Activated T-helper 1 cell treated with anti-CD3 and anti-CD28 coated beads, Interleukin-12 subunit alpha, Interleukin-12 subunit beta, Interleukin-2, Interleukin-4 antibody, amounts not matched to agents 30 ng/mL and 10 ng/mL and 1 ng/mL, durations not matched to agents 14 hours and 24 hours and 36 hours (primary cell): ENCODE data around the gene TBX20. TPM values are rescaled to one million over a fixed set of nuclear protein-coding genes. Genes with fewer than 3 reads are reported as not detected.

Experiments
- DNase-seq: peaks from one replicate; pipeline ENCODE4 v3.0.0; 2021; ENCODE audit warnings: low spot score
- H3K27ac Mint-ChIP-seq: one replicate; pipeline ENCODE4 v1.8.0; 2021; ENCODE audit warnings: mild to moderate bottlenecking, mixed read lengths
- H3K27me3 Mint-ChIP-seq: one replicate; pipeline ENCODE4 v1.8.0; 2022; ENCODE audit warnings: mild to moderate bottlenecking, moderate library complexity, mixed read lengths; ENCODE audit not compliant: insufficient read depth
- H3K36me3 Mint-ChIP-seq: one replicate; pipeline ENCODE4 v1.8.0; 2021; ENCODE audit warnings: low read depth, mixed read lengths
- H3K4me1 Mint-ChIP-seq: one replicate; pipeline ENCODE4 v1.8.0; 2021; ENCODE audit warnings: low read depth, mixed read lengths
- H3K4me3 Mint-ChIP-seq: one replicate; pipeline ENCODE4 v1.8.0; 2021; ENCODE audit warnings: mild to moderate bottlenecking, moderate library complexity, mixed read lengths
- H3K9me3 Mint-ChIP-seq: one replicate; pipeline ENCODE4 v1.8.0; 2021; ENCODE audit warnings: mixed read lengths
- intact Hi-C: fragments of 100-400 bp; cut with micrococcal nuclease; formaldehyde crosslinking; loops from one replicate; pipeline ENCODE4 v1.15.1; 2024
- total RNA-seq: library from RNA; stranded (reverse); gene quantifications from 2 replicates; pipeline ENCODE4 v1.2.3, GENCODE V29; 2022

Gene TBX20, protein sequence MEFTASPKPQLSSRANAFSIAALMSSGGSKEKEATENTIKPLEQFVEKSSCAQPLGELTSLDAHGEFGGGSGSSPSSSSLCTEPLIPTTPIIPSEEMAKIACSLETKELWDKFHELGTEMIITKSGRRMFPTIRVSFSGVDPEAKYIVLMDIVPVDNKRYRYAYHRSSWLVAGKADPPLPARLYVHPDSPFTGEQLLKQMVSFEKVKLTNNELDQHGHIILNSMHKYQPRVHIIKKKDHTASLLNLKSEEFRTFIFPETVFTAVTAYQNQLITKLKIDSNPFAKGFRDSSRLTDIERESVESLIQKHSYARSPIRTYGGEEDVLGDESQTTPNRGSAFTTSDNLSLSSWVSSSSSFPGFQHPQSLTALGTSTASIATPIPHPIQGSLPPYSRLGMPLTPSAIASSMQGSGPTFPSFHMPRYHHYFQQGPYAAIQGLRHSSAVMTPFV
- total RNA-seq: 0.15 and 0.23 TPM in 2 replicates

DNA sequence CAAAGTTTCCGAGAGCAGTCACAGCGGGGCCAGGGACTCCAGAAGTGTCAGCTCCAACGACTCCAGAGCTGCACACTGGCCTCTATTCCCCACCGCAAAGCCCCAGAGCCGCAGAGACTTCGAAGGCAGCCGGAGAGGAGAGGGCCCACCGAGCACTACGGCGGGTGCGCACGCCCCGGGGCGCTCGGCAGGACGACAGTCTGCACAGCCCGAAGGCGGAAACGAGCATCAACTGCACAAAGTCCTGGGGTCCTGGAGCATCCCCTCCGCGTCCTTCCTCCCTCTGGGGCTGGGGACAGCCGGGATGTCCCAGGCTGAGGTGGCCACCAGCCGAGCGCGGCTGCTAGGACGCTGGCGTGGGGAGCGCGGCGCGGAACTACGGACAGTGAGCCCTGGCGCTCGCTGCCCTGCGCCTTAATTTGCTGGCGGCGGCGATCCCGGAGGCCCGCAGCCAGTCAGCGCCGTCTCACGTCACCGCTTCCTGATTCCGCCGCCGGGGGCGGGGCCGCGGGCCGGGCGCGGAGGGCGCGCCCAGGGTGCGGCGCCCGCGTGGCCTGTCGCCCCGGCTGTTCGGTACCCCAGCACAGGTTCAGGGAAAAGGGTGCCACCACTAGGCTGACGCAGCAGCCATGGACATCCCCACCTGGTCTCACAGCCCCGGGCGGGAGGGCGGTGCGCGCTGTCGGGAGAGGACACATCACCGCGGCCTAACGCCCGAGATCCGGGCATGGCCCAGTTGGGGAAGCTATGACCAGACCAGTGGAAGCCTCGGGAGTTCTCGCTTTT, at the start of gene TBX20:
TSS of gene TBX20 (minus strand) at position 391 of the 786 bp plus-strand sequence. CDS start 480 bp downstream, outside the sequence.
- intact Hi-C loops: no loop called here
- peaks cover 23% of the 10 kb centered on the region for H3K4me1 Mint-ChIP-seq
- peaks cover 79% of the 10 kb centered on the region for H3K27me3 Mint-ChIP-seq
- peak; percentile 20 for DNase-seq
- H3K27ac Mint-ChIP-seq: peak within 1 kb of the TSS; percentile 5
- peak within 1 kb of the TSS; percentile 72 for H3K4me3 Mint-ChIP-seq
- peaks cover 3% of the 10 kb centered on the region for H3K36me3 Mint-ChIP-seq
- H3K9me3 Mint-ChIP-seq: peaks cover 6% of the 10 kb centered on the region

DNA sequence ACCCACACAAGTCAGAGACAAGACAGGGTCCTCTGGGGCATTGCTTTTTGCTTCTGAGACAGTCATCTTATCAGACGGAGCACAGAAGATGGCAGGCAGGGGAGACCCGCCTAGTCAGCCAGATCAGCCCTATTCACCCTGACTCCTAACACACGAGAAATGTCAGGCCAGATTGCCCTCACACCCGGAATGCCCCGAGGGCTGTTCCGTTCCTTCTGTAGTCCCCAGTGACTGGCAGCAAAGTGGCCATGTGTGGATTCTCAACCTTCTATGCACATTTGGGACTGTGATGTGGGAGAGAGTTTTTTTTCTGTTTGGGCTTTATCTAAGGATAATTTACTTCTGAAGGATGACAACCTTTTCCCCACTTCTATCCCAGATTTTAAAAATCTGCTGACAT, 35.5 kb upstream of the TBX20 start:
- Mint-ChIP-seq H3K4me3 (no peak overlapping the region), H3K27me3 (no peaks in the 10 kb centered on the region), H3K36me3 (no peaks in the 10 kb centered on the region), H3K4me1 (no peaks in the 10 kb centered on the region), H3K27ac (no peak overlapping the region), H3K9me3 (no peaks in the 10 kb centered on the region)
- intact Hi-C loops: no loop called here
- DNase-seq: no peak

DNA sequence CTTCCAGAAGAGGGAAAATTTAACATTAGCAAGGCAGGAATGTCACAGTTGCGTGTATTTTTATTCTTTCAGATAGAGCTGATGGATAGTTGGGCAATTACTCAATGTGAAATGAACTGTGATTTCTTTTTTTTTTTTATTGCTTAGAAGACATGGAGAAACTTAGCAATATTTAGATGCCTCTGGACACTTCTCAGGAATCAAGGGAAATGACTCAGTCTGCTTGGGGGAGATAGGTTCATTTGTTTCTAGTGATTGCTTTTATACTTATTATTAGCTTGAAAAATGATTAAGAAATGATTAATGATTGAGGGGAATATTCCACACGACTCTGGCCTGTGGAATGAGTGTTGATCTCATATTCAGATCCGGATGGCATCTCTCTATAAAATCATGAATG, 33.1 kb upstream of the TBX20 start:
- peaks cover 5% of the 10 kb centered on the region for H3K27me3 Mint-ChIP-seq

DNA sequence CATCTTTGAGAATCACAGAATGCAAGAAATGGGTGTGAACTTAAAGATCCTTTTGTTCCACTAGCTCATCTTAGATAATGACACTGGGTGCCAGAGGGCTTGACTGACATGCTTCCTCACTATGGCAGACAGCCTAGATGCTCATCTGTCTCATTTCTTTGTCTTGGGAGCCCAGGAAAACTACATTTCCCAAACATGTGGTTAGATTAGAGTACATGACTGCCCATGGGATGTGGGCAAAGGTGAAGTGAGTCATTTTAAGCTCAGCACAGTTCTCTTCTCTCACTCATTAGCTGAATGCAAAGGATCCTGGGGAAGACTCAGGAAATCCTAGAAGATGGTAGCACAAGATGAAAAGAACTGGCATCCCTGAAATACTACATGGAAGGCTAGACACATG, 32.5 kb upstream of the TBX20 start:
- DNase-seq: no peak
- H3K4me1 Mint-ChIP-seq: no peaks in the 10 kb centered on the region
- H3K4me3 Mint-ChIP-seq: no peak overlapping the region
- H3K36me3 Mint-ChIP-seq: no peaks in the 10 kb centered on the region
- no peaks in the 10 kb centered on the region for H3K9me3 Mint-ChIP-seq
- no peak overlapping the region for H3K27ac Mint-ChIP-seq
- H3K27me3 Mint-ChIP-seq: peaks cover 5% of the 10 kb centered on the region
- intact Hi-C loops: no loop called here

More for the DNA sequence above, 33.1 kb upstream of the TBX20 start:
- no peaks in the 10 kb centered on the region for H3K9me3 Mint-ChIP-seq
- intact Hi-C loops: no loop called here
- no peak for DNase-seq
- no peak overlapping the region for H3K4me3 Mint-ChIP-seq
- H3K27ac Mint-ChIP-seq: no peak overlapping the region
- H3K36me3 Mint-ChIP-seq: no peaks in the 10 kb centered on the region
- H3K4me1 Mint-ChIP-seq: no peaks in the 10 kb centered on the region

DNA sequence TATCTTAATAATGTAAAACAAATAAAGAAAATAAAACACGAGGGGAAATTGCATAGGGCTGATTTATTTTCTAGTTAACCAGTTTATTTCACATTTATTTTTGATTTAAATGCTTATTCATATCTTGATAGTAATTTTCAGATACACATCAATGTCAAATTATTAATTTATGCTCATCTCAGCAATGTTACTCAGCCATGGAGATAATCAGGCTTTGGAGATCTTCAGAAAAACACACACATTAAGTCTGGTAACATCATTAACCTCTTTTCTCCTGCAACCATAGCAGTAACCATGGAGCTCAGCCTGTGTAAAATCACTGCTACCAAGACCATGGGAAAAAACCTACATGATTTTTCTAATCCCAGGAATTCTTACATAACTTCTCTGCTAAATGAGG, 31.9 kb upstream of the TBX20 start:
- Mint-ChIP-seq H3K4me3 (no peak overlapping the region), H3K4me1 (no peaks in the 10 kb centered on the region), H3K27ac (no peak overlapping the region), H3K36me3 (no peaks in the 10 kb centered on the region), H3K9me3 (no peaks in the 10 kb centered on the region), H3K27me3 (peaks cover 5% of the 10 kb centered on the region)
- intact Hi-C loops: no loop called here
- DNase-seq: no peak

DNA sequence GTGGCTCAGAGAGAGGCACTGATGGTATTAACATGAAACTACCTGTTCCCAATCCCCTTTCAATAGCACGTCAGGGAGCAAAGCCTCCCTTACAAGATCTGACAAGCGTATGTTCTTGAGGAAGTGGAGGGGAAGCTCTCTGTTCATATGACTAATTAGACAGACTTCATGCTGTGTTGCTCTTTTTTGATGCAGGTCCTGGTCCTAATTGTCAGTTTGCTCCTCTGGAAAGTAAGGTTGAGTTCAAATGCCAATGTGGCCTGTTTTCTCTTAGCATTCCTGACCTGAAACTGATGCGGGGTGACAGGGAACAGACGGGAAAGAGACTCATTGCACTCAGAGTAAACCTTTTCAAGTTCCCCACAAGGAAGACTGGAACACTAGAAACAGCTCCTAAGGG, 27.0 kb upstream of the TBX20 start:
- peaks cover 7% of the 10 kb centered on the region for H3K27me3 Mint-ChIP-seq
- no peaks in the 10 kb centered on the region for H3K36me3 Mint-ChIP-seq
- intact Hi-C loops: no loop called here
- no peaks in the 10 kb centered on the region for H3K9me3 Mint-ChIP-seq
- no peaks in the 10 kb centered on the region for H3K4me1 Mint-ChIP-seq
- no peak overlapping the region for H3K4me3 Mint-ChIP-seq
- no peak overlapping the region for H3K27ac Mint-ChIP-seq
- DNase-seq: no peak

DNA sequence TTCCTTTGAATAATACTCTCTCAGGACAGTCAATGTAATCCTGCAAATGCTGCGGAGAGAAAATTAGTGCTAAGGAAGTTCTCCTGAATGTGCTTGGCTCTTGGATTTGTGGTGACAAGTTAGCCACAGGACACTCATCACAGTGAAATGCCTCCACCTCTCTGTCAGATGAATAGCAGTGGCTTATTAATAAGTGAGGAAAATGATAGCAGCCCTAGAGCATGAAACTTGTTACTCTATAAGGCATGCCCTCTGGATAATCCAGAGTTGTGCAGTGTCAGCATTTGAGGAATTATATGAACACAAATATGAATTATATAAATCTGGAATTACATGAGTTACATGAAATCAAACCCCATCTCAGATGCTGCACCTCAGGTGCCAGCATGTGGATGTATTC, 23.5 kb upstream of the TBX20 start:
- H3K27ac Mint-ChIP-seq: no peak overlapping the region
- H3K4me3 Mint-ChIP-seq: no peak overlapping the region
- H3K9me3 Mint-ChIP-seq: no peaks in the 10 kb centered on the region
- intact Hi-C loops: no loop called here
- peaks cover 5% of the 10 kb centered on the region for H3K27me3 Mint-ChIP-seq
- DNase-seq: no peak
- no peaks in the 10 kb centered on the region for H3K4me1 Mint-ChIP-seq
- no peaks in the 10 kb centered on the region for H3K36me3 Mint-ChIP-seq

DNA sequence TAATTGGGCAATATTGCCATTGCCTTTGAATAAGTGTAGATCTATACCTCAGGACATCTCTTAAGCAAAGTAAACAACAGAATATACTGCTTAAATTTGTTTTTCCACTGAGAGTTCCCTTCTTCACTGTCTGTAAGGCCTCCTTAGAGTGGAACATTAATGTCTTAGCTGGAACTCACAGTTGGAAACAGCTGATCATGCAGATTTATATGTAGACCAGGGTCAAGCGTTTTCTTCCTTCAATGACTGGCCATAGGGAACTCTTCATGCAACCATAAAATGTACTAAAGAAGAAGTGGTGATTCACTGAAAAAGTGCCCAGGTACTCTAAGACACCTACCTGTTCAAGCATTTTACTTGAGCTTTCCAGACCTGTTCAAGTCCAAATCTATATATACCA, 18.3 kb upstream of the TBX20 start:
- Mint-ChIP-seq H3K9me3 (no peaks in the 10 kb centered on the region), H3K27ac (no peak overlapping the region), H3K27me3 (peaks cover 2% of the 10 kb centered on the region), H3K36me3 (no peaks in the 10 kb centered on the region), H3K4me1 (no peaks in the 10 kb centered on the region), H3K4me3 (no peak overlapping the region)
- intact Hi-C loops: no loop called here
- DNase-seq: no peak

DNA sequence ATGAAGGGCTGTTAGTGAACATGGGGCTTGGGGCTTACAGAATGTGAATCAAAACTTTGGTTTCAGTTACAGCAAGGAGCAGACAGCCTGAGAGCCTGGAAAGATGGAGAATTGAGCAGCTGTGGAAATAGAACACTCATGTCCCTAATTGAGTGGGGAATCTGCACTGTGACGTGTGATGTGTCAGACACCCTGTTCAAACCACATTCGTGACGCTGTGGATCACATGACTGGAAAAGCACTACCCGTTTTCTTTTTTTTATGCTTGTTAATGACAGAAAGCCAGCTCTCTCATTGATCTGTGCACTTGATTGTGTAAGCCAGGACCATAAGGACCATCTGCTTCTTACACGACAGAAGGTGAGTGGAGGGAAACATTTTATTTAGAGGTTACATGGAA, 15.1 kb upstream of the TBX20 start:
- Mint-ChIP-seq H3K36me3 (no peaks in the 10 kb centered on the region), H3K4me1 (no peaks in the 10 kb centered on the region), H3K27me3 (peaks cover 7% of the 10 kb centered on the region), H3K27ac (no peak overlapping the region), H3K9me3 (no peaks in the 10 kb centered on the region), H3K4me3 (no peak overlapping the region)
- no peak for DNase-seq
- intact Hi-C loops: no loop called here

DNA sequence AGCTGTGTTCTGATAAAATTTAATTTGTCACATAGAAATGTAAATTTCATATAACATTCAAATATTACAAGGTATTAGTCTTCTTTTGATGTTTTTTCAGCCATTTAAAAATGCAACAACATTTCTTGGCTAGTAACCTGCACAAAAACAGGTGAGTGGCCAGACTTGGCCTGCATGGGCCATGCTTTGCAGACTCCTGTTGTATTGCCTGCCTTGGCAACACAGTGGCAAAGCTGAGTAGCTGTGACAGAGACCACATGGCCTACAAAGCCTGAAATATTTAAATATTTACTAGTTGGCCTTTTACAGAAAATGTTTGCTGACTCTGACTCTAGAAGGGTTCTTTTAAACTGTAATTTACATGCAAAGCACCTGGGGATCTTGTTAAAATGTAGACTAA, 13.5 kb upstream of the TBX20 start:
- no peaks in the 10 kb centered on the region for H3K4me1 Mint-ChIP-seq
- no peak for DNase-seq
- peaks cover 20% of the 10 kb centered on the region for H3K27me3 Mint-ChIP-seq
- H3K9me3 Mint-ChIP-seq: no peaks in the 10 kb centered on the region
- H3K4me3 Mint-ChIP-seq: no peak overlapping the region
- intact Hi-C loops: no loop called here
- H3K27ac Mint-ChIP-seq: no peak overlapping the region
- no peaks in the 10 kb centered on the region for H3K36me3 Mint-ChIP-seq

DNA sequence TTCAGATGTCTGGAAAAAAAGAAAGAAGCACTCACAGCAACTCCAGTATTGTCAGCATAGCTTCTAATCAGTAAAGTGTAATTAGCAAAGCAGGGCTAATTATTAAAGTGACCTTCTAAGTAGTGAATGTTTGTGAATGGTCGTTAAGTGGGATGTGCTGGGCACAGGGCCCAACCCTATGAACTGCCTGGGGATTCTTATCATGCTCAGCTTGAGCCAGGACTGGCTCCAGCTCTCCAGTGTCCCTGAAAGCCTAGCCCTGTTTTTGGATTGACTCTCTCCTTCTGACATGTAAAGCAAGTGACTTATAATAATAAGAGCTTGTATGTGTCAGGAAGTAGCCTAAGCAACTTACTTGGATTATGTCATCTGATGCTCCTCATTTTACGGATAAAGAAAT, 9.5 kb upstream of the TBX20 start:
- H3K4me1 Mint-ChIP-seq: no peaks in the 10 kb centered on the region
- H3K27ac Mint-ChIP-seq: no peak overlapping the region
- H3K36me3 Mint-ChIP-seq: peaks cover 2% of the 10 kb centered on the region
- peaks cover 50% of the 10 kb centered on the region for H3K27me3 Mint-ChIP-seq
- intact Hi-C loops: no loop called here
- peaks cover 4% of the 10 kb centered on the region for H3K9me3 Mint-ChIP-seq
- no peak overlapping the region for H3K4me3 Mint-ChIP-seq
- DNase-seq: no peak

DNA sequence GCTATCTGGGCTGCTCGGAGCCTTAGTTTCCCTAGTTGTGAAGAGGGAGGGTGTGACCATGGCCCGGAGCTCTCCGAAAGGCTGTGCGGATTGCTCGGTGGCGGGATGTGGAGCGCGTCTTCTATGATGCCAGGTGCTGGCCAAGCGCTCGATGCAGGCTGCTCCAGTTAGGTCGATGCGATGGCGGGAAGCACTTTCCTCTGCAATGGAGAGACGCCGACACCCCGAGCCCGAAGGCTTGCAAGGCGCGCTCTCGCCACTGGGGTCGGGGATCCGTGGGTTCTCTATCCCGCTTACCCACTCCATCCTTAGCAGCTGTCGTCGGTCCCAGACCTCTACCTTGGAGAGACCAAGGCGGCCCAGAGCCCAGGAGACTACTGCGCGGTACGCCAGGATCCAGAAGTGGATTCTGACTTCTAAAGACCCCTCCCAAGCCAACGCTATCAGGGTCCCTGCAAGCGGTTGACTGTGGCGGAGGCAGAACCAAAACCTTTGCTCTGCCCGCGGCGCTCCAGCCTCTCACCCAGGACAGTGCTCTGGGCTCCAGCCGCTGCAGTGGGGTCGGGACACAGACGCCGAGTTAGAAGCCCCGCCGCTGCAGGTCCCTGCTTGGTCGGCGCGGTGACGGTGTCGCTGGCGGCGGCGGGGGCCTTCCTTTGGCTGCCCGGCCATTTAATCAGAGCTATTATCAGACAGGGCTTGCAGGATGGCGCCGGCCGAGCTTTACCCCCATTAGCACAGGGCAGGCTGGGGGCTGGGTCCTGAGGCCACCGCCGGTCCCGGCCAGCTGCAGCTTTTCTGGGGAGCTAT, 7.8 kb upstream of the TBX20 start:
- Mint-ChIP-seq H3K4me1 (no peaks in the 10 kb centered on the region), H3K27me3 (peaks cover 61% of the 10 kb centered on the region), H3K9me3 (peaks cover 6% of the 10 kb centered on the region), H3K4me3 (no peak overlapping the region), H3K36me3 (peaks cover 3% of the 10 kb centered on the region), H3K27ac (no peak overlapping the region)
- intact Hi-C loops: no loop called here
- DNase-seq: no peak

DNA sequence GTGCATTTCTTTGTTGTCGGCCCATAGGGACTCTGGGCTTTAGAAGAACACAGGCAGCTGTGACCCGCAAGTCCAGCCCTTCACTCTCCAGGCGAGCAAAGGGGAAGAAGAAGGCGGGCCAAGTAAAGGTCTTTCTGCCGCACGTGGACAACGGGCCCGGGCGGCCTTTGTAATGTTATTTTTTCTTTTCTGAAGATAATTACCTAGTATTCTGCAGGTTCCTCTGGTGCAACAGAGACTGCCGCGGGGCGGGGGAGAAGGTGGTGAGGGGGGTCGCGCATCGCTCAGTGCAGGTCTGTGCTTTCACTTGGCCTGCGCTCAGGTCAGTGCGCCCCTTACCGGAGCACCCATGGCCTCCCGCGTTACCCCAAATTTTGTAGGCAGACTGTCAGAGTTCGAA, 7.1 kb upstream of the TBX20 start:
- Mint-ChIP-seq H3K4me3 (no peak overlapping the region), H3K4me1 (no peaks in the 10 kb centered on the region), H3K9me3 (peaks cover 6% of the 10 kb centered on the region), H3K27ac (no peak overlapping the region), H3K27me3 (peaks cover 66% of the 10 kb centered on the region), H3K36me3 (peaks cover 3% of the 10 kb centered on the region)
- intact Hi-C loops: no loop called here
- DNase-seq: no peak
